GM18511 (cell line): Measurements from ENCODE around the gene RRBP1.
"Not testable (repeated sequence)": the region's sequence is repeated elsewhere in the genome, so short reads cannot be mapped to it uniquely, and the experiment has no call there.

Experiments used
- ATAC-seq: cut with Tn5 transposase; IDR thresholded peaks from one replicate; pipeline ENCODE4 v1.9.1; 2021; ENCODE audit warnings: mild to moderate bottlenecking, moderate library complexity; ENCODE audit not compliant: unreplicated experiment

The RRBP1 gene

DNA sequence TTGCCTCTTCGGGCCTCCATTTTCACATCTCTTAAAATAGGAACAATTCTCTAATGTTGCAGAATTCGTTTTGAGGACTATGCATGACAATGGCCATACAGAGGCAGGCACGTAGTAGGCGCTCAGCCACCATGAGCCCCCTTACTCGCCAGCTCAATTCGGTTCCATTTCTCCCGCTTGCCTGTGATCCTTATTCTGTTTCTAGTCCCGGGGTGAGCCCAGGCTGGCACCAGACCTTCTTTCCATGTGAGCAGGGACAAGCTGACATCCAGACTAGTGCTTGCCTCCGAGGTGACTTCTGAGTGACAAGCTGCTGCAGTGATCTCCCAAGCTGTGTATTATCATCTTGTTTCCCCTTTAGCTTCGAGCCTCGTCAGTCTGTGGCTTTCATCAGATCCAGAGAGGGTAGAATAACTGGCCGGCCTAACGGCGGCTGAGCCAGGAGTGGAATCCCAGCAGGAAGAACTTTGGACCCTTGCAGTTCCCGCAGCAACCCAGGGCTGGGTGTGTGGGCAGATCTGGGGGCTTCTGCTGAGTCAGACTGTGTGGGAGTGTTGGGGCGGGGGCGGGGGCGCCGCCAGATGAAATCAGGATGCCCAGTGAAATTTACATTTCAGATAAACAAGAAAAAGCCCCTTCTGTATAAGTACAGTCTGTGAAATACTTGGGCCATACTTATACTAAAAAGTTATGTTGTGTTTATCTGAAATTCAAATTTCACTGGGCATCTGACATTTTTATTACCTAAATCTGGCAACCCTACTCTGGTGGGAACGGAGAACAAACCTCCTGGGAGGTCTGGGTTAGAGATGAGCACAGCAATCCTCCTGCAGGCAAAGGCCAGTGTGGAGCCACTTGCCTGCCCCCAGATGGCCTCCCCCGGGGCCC is 28.6 kb upstream of the RRBP1 start:
- no peak for ATAC-seq

GRCh38 chr20:17709361-17710293 is 27.6 kb upstream of the RRBP1 start:
- no peak for ATAC-seq

DNA sequence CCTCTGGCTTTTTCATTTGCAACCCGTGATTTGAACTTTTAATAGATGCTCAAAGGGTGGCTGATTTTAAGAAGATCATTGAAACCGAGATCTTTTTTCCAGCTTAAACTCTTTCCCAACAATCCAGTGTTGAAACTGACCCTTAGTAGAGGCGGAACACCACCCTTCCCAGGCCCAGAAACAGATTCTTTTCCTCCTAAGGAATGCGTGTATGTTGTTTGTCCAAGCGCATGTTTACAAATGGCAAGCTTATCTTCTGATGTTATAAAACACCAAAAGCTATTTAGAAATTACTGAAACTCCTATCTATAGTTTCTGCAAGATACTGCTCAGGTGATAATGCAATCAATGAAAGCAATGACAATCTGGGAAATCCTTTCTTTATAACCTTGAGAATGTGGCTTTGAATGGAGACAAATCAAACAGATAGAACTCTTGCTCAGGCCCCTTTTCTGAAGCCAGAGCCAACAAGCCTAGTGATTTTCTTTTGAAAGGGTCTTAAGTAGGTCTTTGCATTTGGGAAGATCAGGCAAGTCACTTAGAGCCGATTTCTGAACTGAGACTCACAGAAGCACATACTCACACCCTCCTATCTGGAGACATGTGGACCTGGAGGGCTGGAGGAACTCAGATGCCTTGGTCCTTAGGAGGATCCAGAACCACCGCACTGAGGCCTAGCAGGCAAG is 26.8 kb upstream of the RRBP1 start:
- no peak for ATAC-seq

GRCh38 chr20:17707951-17708350 is 25.9 kb upstream of the RRBP1 start:
- ATAC-seq, result not testable (repeated sequence)

GRCh38 chr20:17706632-17707031 is 24.6 kb upstream of the RRBP1 start:
- no peak for ATAC-seq

- no peak for ATAC-seq
These were observed 23.9 kb upstream of the RRBP1 start for GRCh38 chr20:17705916-17706315.

- no peak for ATAC-seq
These were observed 22.7 kb upstream of the RRBP1 start for GRCh38 chr20:17704589-17705317.

GRCh38 chr20:17701826-17702225 is 19.8 kb upstream of the RRBP1 start:
- ATAC-seq, result no peak

- no peak for ATAC-seq
These were observed 18.6 kb upstream of the RRBP1 start for GRCh38 chr20:17700637-17701036.

DNA sequence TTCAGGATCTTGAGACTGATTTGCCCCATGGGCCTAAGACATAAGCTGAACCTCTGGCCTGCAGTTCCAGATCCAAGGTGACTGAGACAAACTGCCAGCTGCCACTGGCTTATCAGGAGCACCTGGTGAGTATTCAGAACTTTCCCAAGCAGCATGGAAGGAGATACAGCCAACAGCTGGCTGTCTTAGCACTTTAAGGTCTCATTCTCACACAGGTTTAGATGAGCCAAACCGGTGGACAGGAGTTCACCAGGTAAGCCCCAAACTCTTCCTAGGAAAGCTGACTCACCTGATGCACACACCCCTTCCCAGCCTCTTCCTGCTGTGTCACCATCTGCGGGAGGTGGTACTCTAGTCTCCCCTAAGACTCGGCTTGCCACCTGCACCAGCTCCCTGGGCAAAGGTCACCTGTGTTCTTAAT is 17.9 kb upstream of the RRBP1 start, which contains the start of gene BANF2:
TSS of gene BANF2 (plus strand) at position 36 of the 421 bp plus-strand sequence. CDS start 25,060 bp downstream, outside the sequence.
- ATAC-seq, result no peak

DNA sequence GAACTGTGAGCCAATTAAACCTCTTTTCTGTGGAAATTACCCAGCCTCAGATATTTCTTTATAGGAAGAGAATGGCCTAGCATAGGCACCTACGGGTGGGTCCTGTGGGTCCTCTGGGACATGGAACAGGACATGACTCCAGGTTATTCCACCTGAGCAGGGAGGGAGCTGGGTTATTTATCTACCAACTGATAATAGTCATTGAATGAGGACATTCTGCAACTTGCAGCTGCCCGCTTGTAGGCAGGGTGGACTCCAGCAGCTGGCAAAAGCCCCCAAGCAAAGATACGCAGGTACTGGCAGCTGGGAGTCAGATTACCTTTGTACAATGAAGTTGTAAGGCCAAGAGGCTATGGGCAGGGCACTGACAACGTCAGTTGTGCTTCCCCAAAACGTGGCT is 16.3 kb upstream of the RRBP1 start:
- no peak for ATAC-seq

GRCh38 chr20:17697171-17697570 is 15.1 kb upstream of the RRBP1 start:
- ATAC-seq, result no peak

- no peak for ATAC-seq
These were observed 14.2 kb upstream of the RRBP1 start for GRCh38 chr20:17696287-17696686.

GRCh38 chr20:17694767-17695166 is 12.7 kb upstream of the RRBP1 start:
- no peak for ATAC-seq

GRCh38 chr20:17693444-17694001 is 11.5 kb upstream of the RRBP1 start:
- no peak for ATAC-seq

GRCh38 chr20:17691758-17692157 is 9.7 kb upstream of the RRBP1 start:
- no peak for ATAC-seq

- ATAC-seq, result no peak
These were observed 8.1 kb upstream of the RRBP1 start for GRCh38 chr20:17690144-17690543.

- no peak for ATAC-seq
These were observed 6.9 kb upstream of the RRBP1 start for GRCh38 chr20:17688965-17689364.

GRCh38 chr20:17687800-17688199 is 5.8 kb upstream of the RRBP1 start:
- no peak for ATAC-seq

- no peak for ATAC-seq
These were observed 3.1 kb upstream of the RRBP1 start for GRCh38 chr20:17685168-17685567.
